Astrocyte (in vitro differentiated cells and primary cell): ENCODE results near the gene GABRA4.

Experiments
- CTCF ChIP-seq: IDR thresholded peaks from 2 replicates; pipeline ENCODE4 v1.5.1; 2011; ENCODE audit warnings: low read depth, mild to moderate bottlenecking, inconsistent platforms, low read length, moderate library complexity; ENCODE audit not compliant: insufficient read depth
- EZH2 ChIP-seq: IDR thresholded peaks from 2 replicates; pipeline ENCODE4 v1.6.1; 2012; ENCODE audit warnings: mild to moderate bottlenecking, low read length, inconsistent platforms; ENCODE audit not compliant: insufficient read depth

- no peak for TF ChIP-seq CTCF
- TF ChIP-seq EZH2, result no peak
These were observed 38.5 kb upstream of the GABRA4 start for GRCh38 chr4:47031751-47032404.
